ENCODE results near the gene CDCA4. TPM values are rescaled to one million over a fixed set of nuclear protein-coding genes. Genes with fewer than 3 reads are reported as not detected.

CDCA4 gene
- total and polyA plus RNA-seq, 10 of the 15 experiments (the other 5 are each of a cell fraction or from before 2014, with no cell fraction given): 10.4 to 64.0 (median 52.1) TPM

DNA sequence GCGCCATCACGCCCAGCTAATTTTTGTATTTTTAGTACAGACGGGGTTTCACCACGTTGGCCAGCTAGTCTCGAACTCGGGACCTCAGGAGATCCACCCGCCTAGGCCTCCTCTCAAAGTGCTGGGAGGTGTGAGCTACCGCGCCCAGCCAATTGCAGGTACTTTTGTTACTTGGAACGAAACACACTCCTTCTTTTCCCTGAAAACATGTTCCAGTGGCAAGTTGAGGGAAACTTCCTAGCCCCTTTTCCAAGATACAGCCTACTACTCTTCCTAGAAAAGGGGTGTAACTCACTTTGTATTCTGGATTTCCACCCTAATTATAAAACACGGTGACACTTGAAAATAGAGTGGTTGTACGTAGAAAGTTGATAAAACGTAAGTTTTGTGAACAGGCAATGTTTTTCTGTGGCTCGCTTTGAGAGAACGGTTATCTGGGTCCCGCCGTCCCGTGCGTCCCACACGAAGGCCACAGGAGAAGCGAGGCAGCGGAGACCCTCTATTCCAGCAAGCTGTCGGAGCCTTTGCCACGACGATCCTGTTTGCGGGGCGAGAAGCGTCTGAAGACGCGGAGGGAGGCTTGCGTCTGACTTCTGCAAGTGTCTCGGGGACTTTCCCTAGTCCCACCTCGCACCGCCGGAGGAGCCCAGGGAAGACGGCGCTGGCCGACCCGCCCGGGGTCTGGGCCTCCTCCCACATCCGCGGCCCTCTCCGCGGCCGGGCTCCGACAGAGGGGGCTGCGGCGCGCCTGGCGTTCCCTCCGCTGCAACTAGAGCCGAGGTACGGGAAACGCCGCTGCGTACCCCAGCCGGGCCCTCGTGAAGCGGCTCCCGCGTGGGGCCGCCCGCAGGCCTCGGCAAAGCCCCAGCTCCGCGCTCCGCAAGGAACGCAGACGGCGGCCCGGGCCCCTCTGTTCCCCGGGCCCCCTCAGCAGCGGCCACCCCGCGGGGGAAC is 745 bp downstream of the CDCA4 start (continued):
- TF ChIP-seq CUX1 (IDR thresholded peaks at IDR 0.05; ENCODE audit: insufficient replicate concordance, low read depth, low read length) (no peak), GATAD2B (conservative IDR thresholded peaks at IDR 0.05; ENCODE audit: low read depth) (0 out of 2 replicates have a peak, but pooled peaks have one; percentile 94), KLF5 (IDR thresholded peaks at IDR 0.05; ENCODE audit: partially characterized antibody) (no peak), ZZZ3 (IDR thresholded peaks at IDR 0.05; ENCODE audit: control insufficient read depth, insufficient read length, low read depth) (no peak), PKNOX1 (IDR thresholded peaks at IDR 0.05) (no peak), E4F1 (IDR thresholded peaks at IDR 0.05; ENCODE audit: borderline replicate concordance, partially characterized antibody) (no peak), WRNIP1 (IDR thresholded peaks at IDR 0.05; ENCODE audit: borderline replicate concordance, low read depth, low read length) (no peak)
- TF ChIP-seq, protein P1, sequence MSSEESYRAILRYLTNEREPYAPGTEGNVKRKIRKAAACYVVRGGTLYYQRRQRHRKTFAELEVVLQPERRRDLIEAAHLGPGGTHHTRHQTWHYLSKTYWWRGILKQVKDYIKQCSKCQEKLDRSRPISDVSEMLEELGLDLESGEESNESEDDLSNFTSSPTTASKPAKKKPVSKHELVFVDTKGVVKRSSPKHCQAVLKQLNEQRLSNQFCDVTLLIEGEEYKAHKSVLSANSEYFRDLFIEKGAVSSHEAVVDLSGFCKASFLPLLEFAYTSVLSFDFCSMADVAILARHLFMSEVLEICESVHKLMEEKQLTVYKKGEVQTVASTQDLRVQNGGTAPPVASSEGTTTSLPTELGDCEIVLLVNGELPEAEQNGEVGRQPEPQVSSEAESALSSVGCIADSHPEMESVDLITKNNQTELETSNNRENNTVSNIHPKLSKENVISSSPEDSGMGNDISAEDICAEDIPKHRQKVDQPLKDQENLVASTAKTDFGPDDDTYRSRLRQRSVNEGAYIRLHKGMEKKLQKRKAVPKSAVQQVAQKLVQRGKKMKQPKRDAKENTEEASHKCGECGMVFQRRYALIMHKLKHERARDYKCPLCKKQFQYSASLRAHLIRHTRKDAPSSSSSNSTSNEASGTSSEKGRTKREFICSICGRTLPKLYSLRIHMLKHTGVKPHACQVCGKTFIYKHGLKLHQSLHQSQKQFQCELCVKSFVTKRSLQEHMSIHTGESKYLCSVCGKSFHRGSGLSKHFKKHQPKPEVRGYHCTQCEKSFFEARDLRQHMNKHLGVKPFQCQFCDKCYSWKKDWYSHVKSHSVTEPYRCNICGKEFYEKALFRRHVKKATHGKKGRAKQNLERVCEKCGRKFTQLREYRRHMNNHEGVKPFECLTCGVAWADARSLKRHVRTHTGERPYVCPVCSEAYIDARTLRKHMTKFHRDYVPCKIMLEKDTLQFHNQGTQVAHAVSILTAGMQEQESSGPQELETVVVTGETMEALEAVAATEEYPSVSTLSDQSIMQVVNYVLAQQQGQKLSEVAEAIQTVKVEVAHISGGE (CRISPR knock-in tag; IDR thresholded peaks at IDR 0.05): no peak
- TF ChIP-seq, protein P2, sequence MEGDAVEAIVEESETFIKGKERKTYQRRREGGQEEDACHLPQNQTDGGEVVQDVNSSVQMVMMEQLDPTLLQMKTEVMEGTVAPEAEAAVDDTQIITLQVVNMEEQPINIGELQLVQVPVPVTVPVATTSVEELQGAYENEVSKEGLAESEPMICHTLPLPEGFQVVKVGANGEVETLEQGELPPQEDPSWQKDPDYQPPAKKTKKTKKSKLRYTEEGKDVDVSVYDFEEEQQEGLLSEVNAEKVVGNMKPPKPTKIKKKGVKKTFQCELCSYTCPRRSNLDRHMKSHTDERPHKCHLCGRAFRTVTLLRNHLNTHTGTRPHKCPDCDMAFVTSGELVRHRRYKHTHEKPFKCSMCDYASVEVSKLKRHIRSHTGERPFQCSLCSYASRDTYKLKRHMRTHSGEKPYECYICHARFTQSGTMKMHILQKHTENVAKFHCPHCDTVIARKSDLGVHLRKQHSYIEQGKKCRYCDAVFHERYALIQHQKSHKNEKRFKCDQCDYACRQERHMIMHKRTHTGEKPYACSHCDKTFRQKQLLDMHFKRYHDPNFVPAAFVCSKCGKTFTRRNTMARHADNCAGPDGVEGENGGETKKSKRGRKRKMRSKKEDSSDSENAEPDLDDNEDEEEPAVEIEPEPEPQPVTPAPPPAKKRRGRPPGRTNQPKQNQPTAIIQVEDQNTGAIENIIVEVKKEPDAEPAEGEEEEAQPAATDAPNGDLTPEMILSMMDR (IDR thresholded peaks at IDR 0.05 in 2 of 3, conservative IDR thresholded peaks at IDR 0.05 in 1 of 3; ENCODE audit: control insufficient read depth in 2 of 3, extremely low read depth in 1 of 3, insufficient read depth in 1 of 3, low read depth in 3 of 3, low read length in 3 of 3): peak in 1 of 3 experiments; percentile 7; a peak in 1 of 6 replicates
- TF ChIP-seq, protein P3, sequence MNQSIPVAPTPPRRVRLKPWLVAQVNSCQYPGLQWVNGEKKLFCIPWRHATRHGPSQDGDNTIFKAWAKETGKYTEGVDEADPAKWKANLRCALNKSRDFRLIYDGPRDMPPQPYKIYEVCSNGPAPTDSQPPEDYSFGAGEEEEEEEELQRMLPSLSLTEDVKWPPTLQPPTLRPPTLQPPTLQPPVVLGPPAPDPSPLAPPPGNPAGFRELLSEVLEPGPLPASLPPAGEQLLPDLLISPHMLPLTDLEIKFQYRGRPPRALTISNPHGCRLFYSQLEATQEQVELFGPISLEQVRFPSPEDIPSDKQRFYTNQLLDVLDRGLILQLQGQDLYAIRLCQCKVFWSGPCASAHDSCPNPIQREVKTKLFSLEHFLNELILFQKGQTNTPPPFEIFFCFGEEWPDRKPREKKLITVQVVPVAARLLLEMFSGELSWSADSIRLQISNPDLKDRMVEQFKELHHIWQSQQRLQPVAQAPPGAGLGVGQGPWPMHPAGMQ (IDR thresholded peaks at IDR 0.05; ENCODE audit: borderline replicate concordance): no peak

Data from GM12878 (cell line).